ENCODE measurements around the gene CPXM1.

GRCh38 chr20:2847802-2848201, 47.4 kb upstream of the CPXM1 start:
- TF ChIP-seq, protein P1, sequence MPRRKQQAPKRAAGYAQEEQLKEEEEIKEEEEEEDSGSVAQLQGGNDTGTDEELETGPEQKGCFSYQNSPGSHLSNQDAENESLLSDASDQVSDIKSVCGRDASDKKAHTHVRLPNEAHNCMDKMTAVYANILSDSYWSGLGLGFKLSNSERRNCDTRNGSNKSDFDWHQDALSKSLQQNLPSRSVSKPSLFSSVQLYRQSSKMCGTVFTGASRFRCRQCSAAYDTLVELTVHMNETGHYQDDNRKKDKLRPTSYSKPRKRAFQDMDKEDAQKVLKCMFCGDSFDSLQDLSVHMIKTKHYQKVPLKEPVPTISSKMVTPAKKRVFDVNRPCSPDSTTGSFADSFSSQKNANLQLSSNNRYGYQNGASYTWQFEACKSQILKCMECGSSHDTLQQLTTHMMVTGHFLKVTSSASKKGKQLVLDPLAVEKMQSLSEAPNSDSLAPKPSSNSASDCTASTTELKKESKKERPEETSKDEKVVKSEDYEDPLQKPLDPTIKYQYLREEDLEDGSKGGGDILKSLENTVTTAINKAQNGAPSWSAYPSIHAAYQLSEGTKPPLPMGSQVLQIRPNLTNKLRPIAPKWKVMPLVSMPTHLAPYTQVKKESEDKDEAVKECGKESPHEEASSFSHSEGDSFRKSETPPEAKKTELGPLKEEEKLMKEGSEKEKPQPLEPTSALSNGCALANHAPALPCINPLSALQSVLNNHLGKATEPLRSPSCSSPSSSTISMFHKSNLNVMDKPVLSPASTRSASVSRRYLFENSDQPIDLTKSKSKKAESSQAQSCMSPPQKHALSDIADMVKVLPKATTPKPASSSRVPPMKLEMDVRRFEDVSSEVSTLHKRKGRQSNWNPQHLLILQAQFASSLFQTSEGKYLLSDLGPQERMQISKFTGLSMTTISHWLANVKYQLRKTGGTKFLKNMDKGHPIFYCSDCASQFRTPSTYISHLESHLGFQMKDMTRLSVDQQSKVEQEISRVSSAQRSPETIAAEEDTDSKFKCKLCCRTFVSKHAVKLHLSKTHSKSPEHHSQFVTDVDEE (CRISPR knock-in tag; IDR thresholded peaks at IDR 0.05), result no peak
- TF ChIP-seq TOX (CRISPR knock-in tag; IDR thresholded peaks at IDR 0.05; ENCODE audit: borderline replicate concordance) (no peak), RARB (CRISPR knock-in tag; IDR thresholded peaks at IDR 0.05) (no peak), PPARA (CRISPR knock-in tag; IDR thresholded peaks at IDR 0.05; ENCODE audit: borderline replicate concordance) (no peak), ZFP3 (CRISPR knock-in tag; IDR thresholded peaks at IDR 0.05) (no peak), PATZ1 (CRISPR knock-in tag; IDR thresholded peaks at IDR 0.05; ENCODE audit: borderline replicate concordance) (no peak), ZC3H10 (CRISPR knock-in tag; IDR thresholded peaks at IDR 0.05) (no peak), ISL1 (CRISPR knock-in tag; IDR thresholded peaks at IDR 0.05) (no peak), GLIS3 (CRISPR knock-in tag; IDR thresholded peaks at IDR 0.05) (no peak), ESRRG (CRISPR knock-in tag; IDR thresholded peaks at IDR 0.05) (no peak), OSR1 (CRISPR knock-in tag; IDR thresholded peaks at IDR 0.05) (no peak), ZNF565 (CRISPR knock-in tag; conservative IDR thresholded peaks at IDR 0.05; ENCODE audit: low read depth) (no peak), TCF4 (CRISPR knock-in tag; IDR thresholded peaks at IDR 0.05; ENCODE audit: borderline replicate concordance) (no peak)
- TF ChIP-seq, protein P2, sequence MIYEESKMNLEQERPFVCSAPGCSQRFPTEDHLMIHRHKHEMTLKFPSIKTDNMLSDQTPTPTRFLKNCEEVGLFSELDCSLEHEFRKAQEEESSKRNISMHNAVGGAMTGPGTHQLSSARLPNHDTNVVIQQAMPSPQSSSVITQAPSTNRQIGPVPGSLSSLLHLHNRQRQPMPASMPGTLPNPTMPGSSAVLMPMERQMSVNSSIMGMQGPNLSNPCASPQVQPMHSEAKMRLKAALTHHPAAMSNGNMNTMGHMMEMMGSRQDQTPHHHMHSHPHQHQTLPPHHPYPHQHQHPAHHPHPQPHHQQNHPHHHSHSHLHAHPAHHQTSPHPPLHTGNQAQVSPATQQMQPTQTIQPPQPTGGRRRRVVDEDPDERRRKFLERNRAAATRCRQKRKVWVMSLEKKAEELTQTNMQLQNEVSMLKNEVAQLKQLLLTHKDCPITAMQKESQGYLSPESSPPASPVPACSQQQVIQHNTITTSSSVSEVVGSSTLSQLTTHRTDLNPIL (CRISPR knock-in tag; IDR thresholded peaks at IDR 0.05; ENCODE audit: low read depth), result no peak

Data from SK-N-SH treated with all-trans-retinoic acid at 6 μM for 48 hours (cell line).